GM21526 (cell line): Measurements from ENCODE around the gene SPNS3.

Experiments used
- ATAC-seq: cut with Tn5 transposase; IDR thresholded peaks from one replicate; pipeline ENCODE4 v1.9.1; 2021; ENCODE audit warnings: moderate library complexity; ENCODE audit not compliant: unreplicated experiment, low FRiP score

Gene SPNS3

DNA sequence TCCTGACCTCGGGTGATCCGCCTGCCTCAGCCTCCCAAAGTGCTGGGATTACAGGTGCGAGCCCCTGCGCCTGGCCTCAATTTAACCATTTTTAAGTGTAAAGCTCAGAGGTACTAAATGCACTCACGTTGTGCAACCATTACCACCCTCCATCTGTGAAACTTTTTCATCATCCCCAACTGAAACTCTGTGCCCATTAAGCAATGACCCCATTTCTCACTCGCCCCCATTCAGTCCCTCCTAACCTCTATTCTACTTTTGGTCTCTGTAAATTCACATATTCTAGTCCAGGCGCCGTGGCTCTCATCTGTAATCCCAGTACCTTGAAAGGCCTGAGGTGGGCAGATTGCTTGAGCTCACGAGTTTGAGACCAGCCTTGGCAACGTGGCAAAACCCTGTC, 8.3 kb upstream of the SPNS3 start:
- no peak for ATAC-seq

DNA sequence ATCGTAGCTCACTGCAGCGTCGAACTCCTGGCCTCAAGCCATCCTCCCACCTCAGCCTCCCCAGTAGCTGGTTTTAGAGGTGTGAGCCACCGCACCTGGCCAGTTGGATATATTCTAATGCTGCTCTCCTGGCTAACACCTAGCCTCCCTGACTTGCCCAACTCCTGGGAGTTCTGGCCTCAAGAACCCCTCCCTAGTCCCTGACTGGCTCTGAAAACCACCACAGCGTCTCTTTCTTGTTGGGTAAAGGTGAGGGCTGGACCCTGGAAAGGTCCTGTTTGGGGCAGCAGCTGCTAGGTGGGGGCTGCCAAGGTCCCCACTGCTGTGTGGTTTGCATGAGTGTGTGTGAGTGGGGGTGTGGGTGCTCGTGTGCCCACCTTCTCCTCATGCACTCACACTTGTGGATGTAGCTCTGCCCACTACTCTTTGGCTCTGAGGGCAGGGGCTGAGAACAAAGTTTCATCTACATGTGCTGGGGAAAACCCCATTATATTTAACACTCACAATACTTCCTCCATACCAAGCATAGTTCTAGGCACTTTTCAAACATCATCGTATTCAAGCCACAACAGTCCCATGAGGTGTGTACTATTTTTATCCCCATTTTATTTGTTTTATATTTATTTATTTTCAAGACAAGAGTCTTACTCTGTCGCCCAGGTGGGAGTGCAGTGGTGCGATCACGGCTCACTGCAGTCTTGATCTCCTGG, 7.1 kb upstream of the SPNS3 start:
- ATAC-seq, result no peak

DNA sequence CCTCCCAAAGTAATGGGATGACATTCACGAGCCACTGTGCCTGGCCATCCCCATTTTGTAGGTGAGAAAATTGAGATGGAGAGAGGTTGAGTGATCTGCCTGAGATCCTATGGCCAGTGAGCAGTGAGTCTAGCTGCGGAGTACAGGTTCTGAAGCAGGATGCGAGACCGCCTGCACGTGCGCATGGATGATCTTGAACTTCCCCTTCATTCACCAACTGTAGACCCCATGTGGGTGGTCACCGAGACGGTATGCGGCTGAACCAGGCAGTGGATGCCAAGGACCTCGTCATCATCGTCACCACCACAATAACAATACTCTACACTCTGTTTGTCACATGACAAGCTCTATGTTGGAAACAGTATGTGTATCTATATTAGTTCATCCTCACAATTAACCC, 6.2 kb upstream of the SPNS3 start:
- no peak for ATAC-seq

DNA sequence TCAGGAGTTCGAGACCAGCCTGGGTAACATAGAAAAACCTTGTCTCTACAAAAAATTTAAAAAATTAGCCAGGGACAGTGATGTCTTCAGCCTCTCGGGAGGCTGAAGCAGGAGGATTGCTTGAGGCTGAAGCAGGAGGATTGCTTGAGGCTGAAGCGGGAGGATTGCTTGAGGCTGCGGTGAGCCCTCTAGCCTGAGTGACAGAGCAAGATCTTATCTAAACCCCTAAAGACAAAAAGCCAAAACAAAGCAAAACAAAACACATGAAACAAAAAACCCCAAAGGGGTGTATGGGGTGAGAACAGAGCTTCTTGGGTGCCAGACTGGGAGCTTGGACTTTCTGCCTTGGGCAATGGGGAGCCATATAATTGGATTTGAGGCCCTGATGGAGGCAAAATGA, 2.6 kb downstream of the SPNS3 start:
- ATAC-seq, result no peak

DNA sequence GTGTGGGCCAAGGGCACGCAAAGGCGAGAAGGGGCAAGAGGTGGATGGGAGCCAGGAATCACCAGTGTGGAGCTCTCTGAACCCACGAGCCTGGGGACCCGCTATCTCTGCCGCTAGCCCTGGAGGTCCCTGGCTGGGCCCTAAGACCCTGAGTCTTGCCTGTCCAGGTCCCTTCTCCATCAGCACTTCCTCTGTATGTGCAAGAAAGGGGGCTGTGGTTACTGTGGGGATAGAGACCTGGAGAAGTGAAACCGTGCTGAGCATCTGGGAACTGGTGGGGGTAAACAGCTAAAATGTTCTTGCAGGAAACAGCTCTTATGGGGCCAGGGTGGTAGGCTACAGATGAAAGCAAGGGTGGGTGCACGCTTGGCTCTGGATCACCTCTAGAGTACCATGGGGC, 3.1 kb downstream of the SPNS3 start:
- ATAC-seq, result no peak

DNA sequence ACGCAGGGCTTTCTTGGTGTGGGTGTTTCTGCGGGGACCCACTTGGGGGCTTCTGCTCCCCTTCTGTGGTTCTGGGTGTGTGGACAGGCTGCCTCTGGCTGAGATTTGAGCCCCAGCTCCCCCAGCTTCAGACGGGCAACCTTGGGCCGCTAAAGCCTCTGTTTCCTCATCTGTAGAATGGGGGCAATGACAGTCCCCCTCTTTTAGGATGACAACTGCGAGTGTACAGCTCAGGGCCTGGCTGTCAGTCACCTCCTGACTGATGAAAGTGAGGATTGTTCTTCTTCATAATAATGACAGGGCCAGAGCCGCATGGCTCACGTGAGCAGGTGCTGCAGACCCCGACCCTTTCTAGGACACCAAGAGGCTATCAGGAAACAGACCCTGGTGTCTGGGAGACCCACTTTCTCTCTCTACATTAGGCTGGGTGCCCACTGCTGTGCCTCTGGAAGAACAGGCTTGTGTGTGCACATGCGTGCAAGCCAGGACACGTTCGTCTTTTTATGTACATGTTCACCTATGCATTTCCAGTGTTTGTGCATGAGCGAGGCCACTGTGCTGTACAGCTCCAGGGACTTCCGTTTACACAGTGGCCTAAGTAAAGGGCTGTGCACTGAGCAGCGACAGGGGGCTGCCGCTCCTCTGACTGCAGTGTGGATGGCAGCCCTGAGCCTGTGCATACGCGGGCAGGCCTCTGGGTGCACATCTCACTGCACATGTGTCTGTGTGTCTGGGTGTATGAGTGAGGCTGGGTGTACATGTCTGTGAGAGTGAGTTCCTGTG, 4.6 kb downstream of the SPNS3 start:
- no peak for ATAC-seq

DNA sequence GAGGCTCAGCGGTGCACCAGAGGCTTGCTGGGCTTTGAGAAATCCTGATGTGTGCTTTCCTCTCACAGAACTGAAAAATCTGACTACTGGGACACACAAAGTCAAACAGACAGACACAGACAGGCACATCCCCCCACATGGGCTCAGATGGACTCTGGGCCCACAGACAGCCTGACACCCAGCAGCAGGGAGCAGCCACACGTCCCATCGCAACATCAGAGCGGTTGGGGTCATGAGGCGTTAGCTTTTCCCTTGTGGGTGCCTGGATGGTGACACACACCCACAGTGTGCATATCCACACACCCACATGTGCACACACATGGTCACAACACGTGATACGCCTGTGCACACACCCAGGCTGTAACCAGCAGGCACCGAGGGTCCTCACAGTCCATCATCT, 6.3 kb downstream of the SPNS3 start:
- ATAC-seq, result no peak

DNA sequence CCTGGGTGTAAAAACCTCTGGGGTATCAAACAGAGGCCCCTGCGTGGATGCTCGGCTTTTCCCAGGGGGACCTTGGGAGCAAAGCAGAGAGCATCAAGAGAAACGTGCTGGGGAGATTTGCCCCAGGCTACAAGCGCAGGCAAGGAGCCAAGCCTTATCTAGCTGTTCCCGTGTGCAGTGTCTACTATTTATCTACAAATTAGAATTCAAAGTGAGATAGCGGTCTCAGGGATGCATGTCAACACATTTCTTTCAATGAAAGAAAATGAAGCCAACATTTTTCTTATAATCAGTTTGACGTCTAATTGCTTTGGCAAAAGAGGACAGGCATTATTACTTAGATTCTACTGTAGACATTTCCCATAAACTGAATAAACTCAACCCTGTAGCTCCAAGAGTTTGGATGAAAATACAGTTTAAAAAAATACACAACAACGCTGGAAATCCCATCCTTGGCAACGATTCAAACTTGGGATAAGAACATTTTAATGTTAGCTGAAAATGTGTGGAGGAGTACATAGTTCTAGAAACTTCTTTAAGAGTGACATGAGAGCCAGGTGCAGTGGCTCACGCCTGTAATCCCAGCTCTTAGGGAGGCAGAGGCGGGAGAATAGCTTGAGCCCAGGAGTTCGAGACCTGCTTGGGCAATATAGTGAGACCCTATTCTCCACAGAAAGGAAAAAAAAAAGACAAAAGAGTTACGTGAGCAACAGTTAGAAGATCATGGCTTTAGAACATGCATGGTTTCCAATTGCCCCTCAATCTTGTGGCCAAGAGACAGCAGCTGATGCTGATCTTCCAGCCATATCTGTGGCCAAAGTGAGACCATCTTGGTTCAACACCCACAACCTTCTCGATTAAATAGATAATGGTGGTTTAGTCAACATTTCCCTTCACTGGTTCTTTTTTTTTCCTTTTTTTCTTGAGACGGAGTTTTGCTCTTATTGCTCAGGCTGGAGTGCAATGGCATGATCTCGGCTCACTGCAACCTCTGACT, 7.2 kb downstream of the SPNS3 start:
- no peak for ATAC-seq

DNA sequence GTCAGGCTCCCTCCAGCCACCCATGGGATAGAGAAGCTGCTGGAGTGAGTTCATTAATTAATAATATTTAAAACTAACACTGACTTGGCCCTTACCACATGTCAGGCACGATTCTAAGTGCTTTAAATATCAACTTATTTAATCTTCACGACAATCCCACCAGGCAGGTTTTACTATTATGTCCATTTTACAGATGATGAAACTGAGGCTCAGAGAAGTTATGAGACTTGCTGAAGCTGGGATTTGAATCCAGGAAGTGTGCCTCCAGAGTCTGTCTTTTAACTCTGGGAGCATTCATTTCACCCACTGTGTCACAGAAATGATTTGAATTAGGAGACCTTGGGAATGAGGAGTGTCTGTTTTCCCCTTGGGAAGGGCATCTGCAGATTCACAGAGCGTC, 8.8 kb downstream of the SPNS3 start:
- no peak for ATAC-seq

DNA sequence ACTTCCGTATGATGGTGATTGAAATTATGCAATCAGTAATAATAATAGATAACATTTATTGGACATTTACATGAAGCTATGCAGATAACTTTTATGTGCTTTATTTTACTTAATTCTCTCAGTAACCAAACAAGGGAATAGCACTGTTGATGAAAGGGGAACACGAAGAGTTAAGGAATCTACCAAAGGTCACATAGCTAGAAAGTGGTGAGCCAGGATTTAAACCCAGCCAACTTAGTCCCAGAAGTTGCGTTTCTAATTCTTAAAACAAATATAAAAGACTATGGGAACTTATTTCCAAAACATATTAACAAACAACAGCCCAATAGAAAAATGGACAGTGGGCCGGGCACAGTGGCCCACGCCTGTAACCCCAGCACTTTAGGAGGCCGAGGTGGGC, 9.7 kb downstream of the SPNS3 start:
- no peak for ATAC-seq

DNA sequence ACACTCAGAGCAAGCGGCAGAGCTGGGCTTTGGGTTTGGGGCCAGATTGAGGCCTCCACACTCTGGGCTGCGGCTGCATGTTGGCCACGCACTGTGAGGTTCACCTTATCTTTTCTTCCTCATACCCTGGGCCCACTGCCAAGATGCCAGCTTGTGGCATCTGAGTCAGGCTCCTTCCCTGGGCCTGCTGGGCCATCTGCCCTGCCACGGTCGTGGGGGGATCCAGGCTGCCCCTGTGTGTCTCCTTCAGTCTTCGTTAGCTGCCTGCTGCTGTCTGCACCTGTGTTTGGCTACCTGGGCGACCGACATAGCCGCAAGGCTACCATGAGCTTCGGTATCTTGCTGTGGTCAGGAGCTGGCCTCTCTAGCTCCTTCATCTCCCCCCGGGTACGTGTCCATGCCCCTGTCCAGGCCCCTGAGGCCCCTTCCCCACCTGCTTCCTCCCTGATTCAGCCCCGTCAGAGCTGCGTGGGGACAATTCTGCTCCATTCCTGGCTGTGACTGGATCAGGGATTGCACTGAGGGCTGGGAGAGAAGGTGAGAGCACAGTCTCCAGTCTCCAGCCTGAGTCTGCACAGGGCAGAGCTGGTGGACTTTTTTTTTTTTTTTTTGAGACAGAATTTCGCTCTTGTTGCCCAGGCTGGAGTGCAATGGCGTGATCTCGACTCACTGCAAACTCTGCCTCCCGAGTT, 11.2 kb downstream of the SPNS3 start:
- ATAC-seq, result no peak

DNA sequence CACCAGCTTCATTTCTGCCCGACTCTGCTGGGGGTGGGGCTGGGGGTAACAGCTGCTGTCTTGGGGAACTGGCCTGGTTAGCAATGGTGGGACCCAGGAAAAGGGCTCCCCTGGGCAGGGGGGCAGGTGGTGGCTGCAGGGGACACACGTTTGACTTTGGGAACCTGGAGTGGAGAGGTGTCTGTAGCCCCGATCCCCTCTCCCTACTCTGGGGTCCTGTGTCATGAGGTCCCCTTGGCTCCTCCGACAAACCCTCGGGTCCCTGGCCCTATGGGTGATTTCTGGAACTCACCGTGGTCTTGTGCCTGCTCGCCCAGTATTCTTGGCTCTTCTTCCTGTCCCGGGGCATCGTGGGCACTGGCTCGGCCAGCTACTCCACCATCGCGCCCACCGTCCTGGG, 12.0 kb downstream of the SPNS3 start:
- no peak for ATAC-seq

DNA sequence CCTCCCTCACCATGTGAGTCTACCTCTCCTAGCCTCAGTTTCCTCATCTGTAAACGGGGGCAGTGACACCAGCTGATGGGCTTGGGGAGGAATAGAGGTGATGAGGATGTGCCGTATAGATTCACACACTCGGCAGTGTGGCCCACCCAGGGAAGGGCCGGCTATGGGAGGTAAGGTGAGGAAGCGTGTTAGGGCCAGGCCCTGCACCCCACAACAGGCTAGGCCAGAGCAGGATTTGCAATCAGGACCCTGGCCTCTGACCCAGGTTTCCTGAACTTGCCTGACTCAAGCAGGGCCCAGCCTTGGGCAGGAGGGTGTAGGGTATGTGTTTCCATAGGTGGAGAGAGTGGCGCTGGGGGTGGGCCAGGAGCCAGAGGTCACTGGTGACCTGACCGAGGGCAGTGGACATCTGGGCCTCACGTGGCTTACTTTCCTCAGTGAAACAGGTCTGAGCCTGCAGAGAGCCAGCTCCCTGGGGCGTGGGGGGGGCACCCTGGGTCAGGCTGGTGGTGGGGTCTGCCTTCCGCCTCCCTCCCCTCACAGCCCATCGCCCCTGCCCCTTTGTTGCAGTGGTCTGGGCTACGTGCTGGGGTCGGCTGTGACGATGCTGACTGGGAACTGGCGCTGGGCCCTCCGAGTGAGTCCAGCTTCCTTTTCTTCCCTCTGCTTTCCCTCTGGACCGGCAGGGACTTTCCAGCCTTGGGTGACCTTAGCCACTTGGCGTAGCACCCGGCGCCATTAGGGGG, 12.8 kb downstream of the SPNS3 start:
- ATAC-seq, result no peak

DNA sequence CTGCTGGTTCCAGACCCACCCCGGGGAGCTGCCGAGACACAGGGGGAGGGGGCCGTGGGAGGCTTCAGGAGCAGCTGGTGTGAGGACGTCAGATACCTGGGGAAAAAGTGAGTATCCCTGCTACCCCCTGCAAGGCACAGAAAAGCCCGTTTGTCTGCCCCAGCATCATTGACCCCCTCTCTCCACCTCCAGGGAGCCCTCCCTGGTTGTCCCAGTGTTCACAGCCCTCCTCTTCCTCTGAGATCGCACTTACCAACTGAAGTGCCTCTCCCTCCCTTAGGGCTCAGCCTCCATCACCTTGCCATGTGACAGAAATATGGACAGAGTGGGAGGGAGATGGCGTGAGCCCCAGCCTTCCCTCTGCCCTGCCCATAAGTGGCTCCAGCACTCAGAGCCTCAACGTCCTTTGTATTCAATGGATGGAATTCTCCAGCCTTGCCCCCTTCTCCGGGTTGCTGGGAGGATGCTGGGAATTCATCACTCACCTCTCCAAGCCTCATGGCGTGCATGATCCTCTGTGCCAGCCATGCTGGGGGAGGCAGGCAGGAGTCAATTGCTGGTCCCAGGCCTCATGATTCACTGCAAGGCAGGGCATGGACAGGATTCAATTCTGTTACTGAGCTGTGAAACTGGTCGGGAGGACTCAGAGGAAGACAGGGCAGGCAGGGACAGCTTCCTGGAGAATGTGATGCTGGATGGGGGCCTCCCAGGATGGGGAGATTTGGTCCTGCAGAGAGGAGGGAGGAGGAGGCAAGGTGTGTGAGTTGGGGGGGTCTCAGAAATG, 14.6 kb downstream of the SPNS3 start:
- ATAC-seq, result no peak

DNA sequence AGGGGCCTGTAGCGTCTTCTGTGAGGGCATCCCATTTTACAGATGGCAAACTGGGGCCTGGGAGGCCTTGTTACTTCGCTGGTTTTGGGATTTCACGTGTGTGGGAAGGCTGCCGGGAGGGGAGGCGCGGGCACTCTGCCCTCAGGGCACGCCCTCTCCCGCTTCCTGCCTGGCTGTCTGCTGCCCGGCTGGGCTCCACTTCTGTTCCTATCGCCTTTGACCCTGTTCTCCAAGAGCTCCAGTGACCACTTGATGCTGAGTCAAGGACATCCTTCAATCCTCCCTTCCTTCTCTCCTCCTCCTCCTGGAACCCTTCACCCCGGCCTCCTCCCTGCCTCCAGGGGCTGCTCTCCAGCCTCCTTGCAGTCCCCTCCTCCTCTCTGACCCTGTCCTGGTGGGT, 16.0 kb downstream of the SPNS3 start:
- ATAC-seq, result no peak

DNA sequence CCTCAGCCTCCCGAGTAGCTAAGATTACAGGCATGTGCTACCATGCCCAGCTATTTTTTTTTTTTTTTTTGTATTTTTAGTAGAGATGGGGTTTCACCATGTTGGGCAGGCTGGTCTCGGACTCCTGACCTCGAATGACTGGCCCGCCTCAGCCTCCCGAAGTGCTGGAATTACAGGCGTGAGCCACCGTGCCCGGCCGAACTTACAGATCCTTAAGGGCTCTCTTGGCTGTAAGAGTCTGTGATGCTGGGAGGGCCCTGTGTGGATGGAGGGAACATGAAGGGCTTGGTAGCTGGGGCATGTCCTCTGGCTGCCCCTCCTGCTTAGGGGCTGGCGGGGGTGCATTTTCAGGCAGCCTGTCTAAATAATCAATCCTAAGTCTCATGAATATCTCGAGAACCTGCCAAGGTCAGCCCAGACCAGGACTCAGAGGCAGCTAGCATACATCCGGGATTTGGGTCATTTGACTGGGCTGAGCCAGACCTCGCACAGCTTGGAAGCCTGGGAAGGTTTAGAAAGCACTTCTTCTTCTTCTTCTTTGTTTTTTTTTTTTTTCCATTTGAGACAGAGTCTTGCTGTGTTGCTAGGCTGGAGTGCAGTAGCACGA, 17.1 kb downstream of the SPNS3 start:
- no peak for ATAC-seq

DNA sequence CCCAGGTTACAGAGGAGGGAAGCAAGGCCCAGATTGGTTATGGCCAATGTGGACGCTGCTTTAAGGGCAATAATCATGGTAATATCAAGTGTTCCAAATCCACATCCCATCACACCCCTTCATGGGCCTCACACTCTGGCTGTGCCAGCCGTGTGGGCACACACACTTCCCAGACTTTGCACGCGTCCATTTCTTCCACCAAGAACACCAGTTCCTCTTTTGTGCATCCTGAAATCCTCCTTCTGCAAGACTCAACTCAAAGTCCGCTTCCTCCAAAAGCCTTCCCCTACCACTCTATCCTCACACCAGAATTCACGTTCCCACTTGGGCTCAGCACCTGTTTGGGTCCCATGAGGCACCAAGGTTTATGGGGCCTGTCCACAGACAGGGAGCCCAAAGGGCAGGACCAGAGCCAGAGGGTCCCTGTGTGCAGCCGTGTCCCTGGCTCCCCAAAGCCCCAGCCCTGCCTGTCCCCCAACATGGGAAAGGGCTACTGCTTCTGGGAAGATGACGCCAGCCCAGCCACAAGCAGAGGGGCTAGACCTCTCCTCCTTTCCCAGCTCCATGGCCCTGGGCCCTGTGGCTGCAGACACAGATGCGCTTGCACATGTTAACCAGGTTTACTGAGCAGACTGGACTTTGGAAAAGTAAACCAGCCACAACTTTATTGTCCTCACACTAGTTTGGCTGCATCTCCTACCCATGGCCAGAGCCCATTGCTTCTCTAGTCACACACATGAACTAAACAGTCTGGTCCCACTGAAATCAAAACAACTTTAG, 20.3 kb downstream of the SPNS3 start:
- no peak for ATAC-seq

DNA sequence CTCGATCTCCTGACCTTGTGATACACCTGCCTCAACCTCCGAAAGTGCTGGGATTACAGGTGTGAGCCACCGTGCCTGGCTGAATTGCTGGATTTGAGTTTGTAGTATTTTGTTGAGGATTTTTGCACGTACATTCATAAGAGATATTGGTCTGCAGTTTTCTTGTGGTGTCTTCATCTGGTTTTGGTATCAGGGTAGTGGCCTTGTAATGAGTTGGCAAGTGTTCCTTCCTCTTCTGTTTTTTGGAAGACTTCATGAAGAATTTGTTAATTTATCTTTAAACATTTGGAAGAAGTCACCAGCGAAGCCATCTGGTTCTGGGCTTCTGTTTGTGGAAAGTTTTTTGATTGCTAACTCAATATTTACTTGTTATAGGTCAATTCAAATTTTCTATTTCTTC, 26.9 kb downstream of the SPNS3 start:
- ATAC-seq, result no peak
